Activated T-cell treated with anti-CD3 and anti-CD28 coated beads, Interleukin-2, amount 50 U/mL, for 24 hours (primary cell): ENCODE measurements around the gene RASSF1.
A peak's percentile ranks its signal among the peaks of the same experiment; 100 is the strongest.

ENCODE experiments used
- DNase-seq: peaks from one replicate; pipeline ENCODE4 v3.0.0-alpha.2; 2020
- H3K27ac Mint-ChIP-seq: 2 replicates; pipeline ENCODE4 v1.8.0; 2020; ENCODE audit warnings: mild to moderate bottlenecking, mixed read lengths
- H3K27me3 Mint-ChIP-seq: 2 replicates; pipeline ENCODE4 v1.8.0; 2020; ENCODE audit warnings: mixed read lengths
- H3K36me3 Mint-ChIP-seq: 2 replicates; pipeline ENCODE4 v1.8.0; 2020; ENCODE audit warnings: low read depth, mixed read lengths
- H3K4me1 Mint-ChIP-seq: 2 replicates; pipeline ENCODE4 v1.8.0; 2020; ENCODE audit warnings: low read depth, mixed read lengths
- H3K4me3 Mint-ChIP-seq: 2 replicates; pipeline ENCODE4 v1.8.0; 2020; ENCODE audit warnings: mild to moderate bottlenecking, moderate library complexity, mixed read lengths
- H3K9me3 Mint-ChIP-seq: 2 replicates; pipeline ENCODE4 v1.8.0; 2020; ENCODE audit warnings: mixed read lengths

Gene RASSF1

DNA sequence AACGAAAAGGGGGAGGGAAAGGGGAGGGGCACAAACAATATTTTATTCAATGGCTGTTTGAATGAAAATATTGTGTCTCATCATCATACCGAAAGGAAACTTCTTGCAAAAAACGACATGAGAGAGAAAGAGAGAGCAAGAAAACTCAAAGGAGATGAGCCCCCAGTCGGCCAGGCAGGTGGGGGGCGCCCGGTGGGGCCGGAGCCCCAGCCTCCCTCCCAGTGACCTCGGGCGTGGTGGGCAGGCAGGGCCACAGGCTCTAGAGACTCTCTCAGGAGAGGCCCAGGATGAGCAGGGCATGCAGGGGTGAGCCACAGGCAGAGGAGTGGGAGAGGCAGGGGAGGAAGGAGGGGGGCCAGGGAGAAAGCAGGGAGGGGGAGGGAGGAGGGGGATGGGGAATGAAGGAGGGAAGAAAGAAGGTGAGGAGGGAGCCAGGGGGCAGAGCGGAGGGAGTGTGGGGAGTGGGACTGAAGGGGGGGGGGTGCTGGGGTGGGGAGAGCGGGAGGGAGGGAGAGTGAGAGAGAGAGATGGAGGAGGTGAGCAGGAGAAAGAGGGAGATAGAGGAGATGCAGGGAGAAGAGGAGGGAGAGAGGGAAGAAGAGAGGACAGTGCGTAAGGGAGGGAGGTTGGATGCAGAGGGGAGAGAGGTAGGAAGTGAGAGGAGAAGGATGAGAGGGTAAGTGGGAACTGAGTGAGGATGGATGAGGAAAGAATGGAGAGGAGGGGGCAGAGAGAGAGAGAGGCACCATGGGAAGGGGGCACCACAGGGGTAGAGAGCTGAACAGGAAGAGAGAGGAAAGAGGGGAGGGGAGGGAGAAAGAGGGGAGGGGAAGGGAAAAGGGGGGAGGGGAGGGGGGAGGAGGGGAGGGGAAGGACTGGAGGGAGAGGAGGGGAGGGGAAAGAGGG, 32.8 kb upstream of the RASSF1 start:
- Mint-ChIP-seq H3K9me3 (no peaks in the 10 kb centered on the region), H3K27me3 (no peaks in the 10 kb centered on the region), H3K27ac (no peak overlapping the region), H3K4me1 (peaks cover 5% of the 10 kb centered on the region), H3K36me3 (no peaks in the 10 kb centered on the region), H3K4me3 (no peak overlapping the region)
- DNase-seq: no peak

DNA sequence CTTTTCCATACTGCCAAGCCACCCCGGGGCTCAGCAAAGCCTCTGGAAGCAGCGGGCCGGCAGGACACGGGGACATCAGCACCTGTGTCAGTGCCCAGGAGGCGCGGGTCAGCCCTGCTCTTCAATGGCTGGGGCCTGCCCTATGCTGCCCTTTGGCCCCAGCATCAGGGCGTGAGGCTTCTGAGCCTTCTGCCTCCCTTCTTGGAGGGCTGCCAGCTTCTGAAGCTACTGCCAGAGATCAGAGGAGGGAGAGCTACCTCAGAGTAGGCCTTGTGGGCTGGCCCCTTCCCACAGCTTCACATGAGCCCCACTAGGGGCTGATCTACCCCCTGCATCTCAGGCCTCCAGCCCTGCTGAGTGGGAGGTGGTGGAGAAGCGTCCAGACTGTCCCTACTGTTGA, 31.7 kb upstream of the RASSF1 start:
- DNase-seq: no peak
- H3K27ac Mint-ChIP-seq: no peak overlapping the region
- H3K9me3 Mint-ChIP-seq: no peaks in the 10 kb centered on the region
- H3K27me3 Mint-ChIP-seq: no peaks in the 10 kb centered on the region
- H3K36me3 Mint-ChIP-seq: no peaks in the 10 kb centered on the region
- H3K4me1 Mint-ChIP-seq: peaks cover 6% of the 10 kb centered on the region
- H3K4me3 Mint-ChIP-seq: no peak overlapping the region

DNA sequence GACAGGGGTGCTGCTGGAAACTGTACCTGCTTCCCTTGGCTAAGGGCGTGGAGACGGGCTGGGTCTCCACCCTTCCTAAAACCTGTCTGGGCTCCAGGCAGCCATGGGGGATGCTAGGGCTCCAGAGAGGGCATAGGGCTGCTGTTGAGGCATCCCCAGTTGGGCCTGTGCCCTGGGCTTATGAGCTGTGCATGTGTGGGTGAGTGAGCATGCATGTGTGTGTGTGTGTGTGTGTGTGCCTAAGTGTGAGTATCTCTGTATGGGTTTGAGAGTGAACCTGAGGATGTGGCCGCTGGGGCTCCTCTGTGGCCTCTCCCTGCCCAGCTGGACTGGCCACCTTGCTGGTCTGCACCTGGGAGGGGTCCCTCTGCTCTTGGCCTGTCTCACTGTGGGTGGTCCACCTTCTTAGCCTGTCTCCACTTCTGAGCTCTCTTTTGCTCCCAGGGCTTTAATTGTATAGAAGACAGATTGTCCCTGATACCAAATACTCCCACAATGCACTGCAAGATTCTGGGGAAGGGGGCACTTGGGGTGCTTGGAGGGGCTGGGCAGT, 30.6 kb upstream of the RASSF1 start:
- Mint-ChIP-seq H3K27ac (no peak overlapping the region), H3K9me3 (no peaks in the 10 kb centered on the region), H3K27me3 (no peaks in the 10 kb centered on the region), H3K4me1 (peaks cover 12% of the 10 kb centered on the region), H3K36me3 (no peaks in the 10 kb centered on the region), H3K4me3 (no peak overlapping the region)
- no peak for DNase-seq

- H3K9me3 Mint-ChIP-seq: no peaks in the 10 kb centered on the region
- H3K27me3 Mint-ChIP-seq: no peaks in the 10 kb centered on the region
- H3K36me3 Mint-ChIP-seq: no peaks in the 10 kb centered on the region
- peaks cover 19% of the 10 kb centered on the region for H3K4me1 Mint-ChIP-seq
- H3K4me3 Mint-ChIP-seq: no peak overlapping the region
- no peak for DNase-seq
- no peak overlapping the region for H3K27ac Mint-ChIP-seq
Observed at GRCh38 chr3:50370594-50370993, 30.0 kb upstream of the RASSF1 start.

DNA sequence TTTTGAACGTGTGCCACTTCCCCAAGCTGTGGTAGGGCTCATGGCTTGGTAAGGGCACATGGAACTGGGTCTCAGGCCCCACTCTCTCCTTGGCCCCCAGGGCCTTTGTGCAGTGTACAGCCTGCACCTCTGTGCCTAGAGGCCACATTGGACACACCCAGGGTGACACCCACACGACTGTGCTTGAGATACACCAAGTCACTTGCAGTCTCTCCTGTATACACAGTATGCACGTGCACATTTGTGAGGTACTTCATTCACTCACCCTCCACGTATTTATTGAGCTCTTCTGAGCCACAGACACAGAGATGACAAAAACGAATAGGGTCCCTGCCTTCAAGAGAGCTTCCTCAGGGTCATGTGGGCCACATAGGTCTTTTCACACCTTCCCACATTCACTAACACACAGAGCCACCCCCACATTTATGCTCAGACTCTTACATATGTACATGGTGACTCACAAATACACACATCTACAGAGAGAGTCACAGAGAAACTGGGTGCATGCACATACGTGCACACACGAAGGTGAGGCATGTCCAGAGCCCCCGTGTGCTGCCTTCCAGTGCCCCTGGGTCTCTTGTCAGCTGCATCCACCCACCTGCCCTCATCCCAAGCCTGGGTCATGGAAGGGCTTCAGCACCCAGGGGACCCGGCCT, 28.5 kb upstream of the RASSF1 start:
- Mint-ChIP-seq H3K4me3 (no peak overlapping the region), H3K27ac (no peak overlapping the region), H3K36me3 (no peaks in the 10 kb centered on the region), H3K27me3 (no peaks in the 10 kb centered on the region), H3K4me1 (peaks cover 29% of the 10 kb centered on the region), H3K9me3 (no peaks in the 10 kb centered on the region)
- no peak for DNase-seq

GRCh38 chr3:50365842-50366220, 25.2 kb upstream of the RASSF1 start:
- no peak for DNase-seq
- H3K4me1 Mint-ChIP-seq: peaks cover 28% of the 10 kb centered on the region
- peak overlapping the region; percentile 79 for H3K27ac Mint-ChIP-seq
- H3K9me3 Mint-ChIP-seq: no peaks in the 10 kb centered on the region
- H3K36me3 Mint-ChIP-seq: no peaks in the 10 kb centered on the region
- H3K4me3 Mint-ChIP-seq: peak overlapping the region; percentile 78
- H3K27me3 Mint-ChIP-seq: no peaks in the 10 kb centered on the region

- H3K4me1 Mint-ChIP-seq: peaks cover 28% of the 10 kb centered on the region
- no peaks in the 10 kb centered on the region for H3K27me3 Mint-ChIP-seq
- no peaks in the 10 kb centered on the region for H3K36me3 Mint-ChIP-seq
- no peaks in the 10 kb centered on the region for H3K9me3 Mint-ChIP-seq
- peak overlapping the region; percentile 78 for H3K4me3 Mint-ChIP-seq
- peak; percentile 95 for DNase-seq
- peak overlapping the region; percentile 79 for H3K27ac Mint-ChIP-seq
Observed at GRCh38 chr3:50365080-50365841, 24.6 kb upstream of the RASSF1 start.

- Mint-ChIP-seq H3K27me3 (no peaks in the 10 kb centered on the region), H3K4me3 (peak overlapping the region; percentile 78), H3K4me1 (peaks cover 34% of the 10 kb centered on the region), H3K36me3 (no peaks in the 10 kb centered on the region), H3K27ac (no peak overlapping the region), H3K9me3 (no peaks in the 10 kb centered on the region)
- DNase-seq: no peak
Observed at GRCh38 chr3:50364573-50365079, 24.0 kb upstream of the RASSF1 start.

DNA sequence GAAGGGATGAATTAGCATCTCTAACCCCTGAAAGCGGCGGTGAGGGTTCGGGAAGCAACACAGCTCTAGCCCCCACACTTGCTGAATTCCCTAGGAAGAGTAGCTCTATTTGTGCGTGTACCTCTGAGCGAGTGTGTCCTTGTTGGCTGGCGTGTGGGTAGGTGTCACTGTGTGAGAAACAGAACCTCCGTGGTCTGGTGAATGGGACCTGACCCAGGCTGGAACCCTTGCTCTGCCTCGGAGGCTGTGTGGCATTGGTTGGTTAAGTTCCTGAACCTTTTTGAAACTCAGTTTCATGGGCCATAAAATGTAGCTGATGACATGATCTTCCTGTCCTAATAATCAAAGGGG, 19.1 kb upstream of the RASSF1 start:
- Mint-ChIP-seq H3K4me1 (peaks cover 50% of the 10 kb centered on the region), H3K27me3 (no peaks in the 10 kb centered on the region), H3K36me3 (peaks cover 42% of the 10 kb centered on the region), H3K27ac (peak overlapping the region; percentile 97), H3K4me3 (peak overlapping the region; percentile 96), H3K9me3 (no peaks in the 10 kb centered on the region)
- DNase-seq: no peak

DNA sequence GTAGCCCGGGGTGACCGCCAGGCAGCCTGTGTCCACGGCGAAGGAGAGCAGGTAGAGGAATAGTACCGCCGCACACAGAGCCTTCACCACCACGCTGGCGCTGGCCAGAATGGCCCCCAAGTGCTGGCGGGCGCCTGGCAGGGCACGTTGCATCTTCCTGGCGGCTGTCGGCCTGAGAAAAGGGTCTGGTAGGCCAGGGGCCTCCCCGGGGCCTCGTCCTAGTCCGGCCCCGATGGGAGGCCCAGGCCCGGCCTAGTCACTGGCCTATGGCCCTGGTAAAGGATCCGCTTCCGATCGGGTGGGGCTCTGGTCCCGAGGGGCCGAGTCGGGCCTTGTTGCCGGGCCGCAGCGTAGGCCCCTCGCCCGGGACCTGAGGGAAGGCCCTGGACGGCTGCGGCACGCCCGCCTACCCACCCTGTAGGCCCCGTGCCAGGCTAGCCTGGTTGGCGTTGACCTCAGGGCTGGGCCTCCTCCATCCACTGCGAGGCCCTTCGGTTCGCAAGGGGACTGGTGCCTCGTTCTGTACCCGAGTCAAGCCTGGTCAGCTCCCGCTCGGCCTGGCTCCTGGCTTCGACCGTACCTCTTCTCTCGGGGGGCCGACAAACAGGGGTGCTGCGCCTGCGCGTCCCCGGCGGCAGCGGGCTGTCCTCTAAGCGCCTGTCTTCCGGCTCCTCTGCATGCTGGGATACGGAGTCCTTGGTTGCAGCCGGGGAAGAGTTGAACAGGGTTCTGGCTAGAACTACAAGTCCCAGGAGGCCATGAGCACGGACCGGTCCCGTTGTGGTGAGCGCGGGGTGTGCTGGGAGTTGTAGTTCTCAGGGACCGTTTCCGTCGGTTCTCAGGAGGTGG, 18.5 kb upstream of the RASSF1 start, which contains the start of gene TMEM115:
TSS of gene TMEM115 (minus strand) at position 611 of the 849 bp plus-strand sequence. CDS start at position 153, 458 bp downstream.
- H3K36me3 Mint-ChIP-seq: peaks cover 48% of the 10 kb centered on the region
- peak; percentile 90 for DNase-seq
- peak within 1 kb of the TSS; percentile 96 for H3K4me3 Mint-ChIP-seq
- H3K27me3 Mint-ChIP-seq: no peaks in the 10 kb centered on the region
- H3K4me1 Mint-ChIP-seq: peaks cover 47% of the 10 kb centered on the region
- no peaks in the 10 kb centered on the region for H3K9me3 Mint-ChIP-seq
- H3K27ac Mint-ChIP-seq: peak within 1 kb of the TSS; percentile 97

DNA sequence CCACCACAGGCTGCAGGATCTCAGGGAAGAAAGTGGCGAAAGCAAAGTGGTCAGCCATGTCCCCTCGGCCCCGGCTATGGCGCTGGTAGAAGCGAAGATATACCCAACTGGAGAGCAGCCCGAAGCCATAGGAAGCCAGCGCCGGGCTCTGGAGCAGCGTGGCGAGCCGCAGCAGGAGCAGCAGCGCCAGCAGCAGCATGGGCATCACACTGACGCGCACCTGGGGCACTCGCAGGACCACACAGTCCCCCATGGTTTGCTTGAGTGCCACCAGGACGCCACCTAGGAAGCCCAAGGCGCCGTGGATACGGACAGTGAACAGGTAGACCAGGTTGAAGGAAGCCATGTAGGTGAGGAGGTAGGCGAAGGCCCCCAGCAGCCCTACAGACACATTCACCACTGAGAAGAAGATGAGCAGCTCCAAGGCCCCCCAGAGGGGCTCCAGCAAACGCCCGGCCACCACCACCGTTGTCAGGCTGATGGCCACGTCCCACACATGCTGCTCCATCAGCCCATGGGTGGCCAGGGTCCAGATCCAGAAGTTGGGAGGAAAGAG, 17.8 kb upstream of the RASSF1 start:
- no peak for DNase-seq
- Mint-ChIP-seq H3K4me3 (peak overlapping the region; percentile 96), H3K27ac (peak overlapping the region; percentile 95), H3K27me3 (no peaks in the 10 kb centered on the region), H3K36me3 (peaks cover 55% of the 10 kb centered on the region), H3K4me1 (peaks cover 49% of the 10 kb centered on the region), H3K9me3 (no peaks in the 10 kb centered on the region)

DNA sequence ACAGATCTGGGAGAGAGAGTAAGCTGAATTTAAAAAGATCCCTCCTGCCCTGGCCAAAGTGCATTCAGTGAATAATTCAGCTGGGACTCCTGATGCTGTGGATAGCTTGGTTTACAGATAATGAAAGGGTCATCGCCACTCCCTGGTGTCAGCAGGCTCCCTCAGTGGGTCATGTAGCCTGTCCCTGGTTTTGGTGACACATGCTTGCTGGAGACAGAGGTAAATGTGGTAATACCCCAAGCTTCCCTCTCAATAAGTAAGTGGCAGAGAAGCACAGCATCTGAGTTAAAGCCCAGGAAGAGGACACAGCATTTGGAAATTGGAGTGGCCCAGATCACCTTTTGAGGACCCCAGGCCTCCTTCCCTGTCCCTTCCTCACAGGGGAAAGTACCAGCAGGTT, 16.8 kb upstream of the RASSF1 start:
- no peaks in the 10 kb centered on the region for H3K9me3 Mint-ChIP-seq
- H3K4me3 Mint-ChIP-seq: peak overlapping the region; percentile 96
- no peak for DNase-seq
- H3K36me3 Mint-ChIP-seq: peaks cover 64% of the 10 kb centered on the region
- H3K27ac Mint-ChIP-seq: peak overlapping the region; percentile 95
- H3K4me1 Mint-ChIP-seq: peaks cover 55% of the 10 kb centered on the region
- no peaks in the 10 kb centered on the region for H3K27me3 Mint-ChIP-seq

GRCh38 chr3:50356553-50356952, 15.9 kb upstream of the RASSF1 start:
- H3K4me3 Mint-ChIP-seq: peak overlapping the region; percentile 96
- H3K4me1 Mint-ChIP-seq: peaks cover 61% of the 10 kb centered on the region
- H3K9me3 Mint-ChIP-seq: no peaks in the 10 kb centered on the region
- no peak for DNase-seq
- H3K36me3 Mint-ChIP-seq: peaks cover 72% of the 10 kb centered on the region
- H3K27ac Mint-ChIP-seq: peak overlapping the region; percentile 95
- H3K27me3 Mint-ChIP-seq: no peaks in the 10 kb centered on the region
